Panc1 (cell line): ENCODE measurements around the gene LRIG2. TPM values are rescaled to one million over a fixed set of nuclear protein-coding genes. Genes with fewer than 3 reads are reported as not detected.
A peak's percentile ranks its signal among the peaks of the same experiment; 100 is the strongest.

Source experiments
- ATAC-seq: fragments of 200-7000 bp; cut with Tn5 transposase; 2 replicates; pipeline ENCODE4 v1.9.1; 2020; ENCODE audit warnings: mild to moderate bottlenecking, moderate library complexity
- BruUV-seq: library from RNA; stranded (reverse); fragments of 400-500 nt; replicated peaks from 2 replicates; lab custom pipeline; 2021; lab: Mats Ljungman, UMichigan
- CTCF ChIA-PET: fragments of 300-600 bp; sonication (Branson Sonifier 250); formaldehyde crosslinking; loops from one replicate; lab custom pipeline; 2022; ENCODE audit warnings: antibody characterized with exemption; lab: Charles Lee
- POLR2A ChIA-PET: fragments of 300-600 bp; sonication (Branson Sonifier 250); formaldehyde crosslinking; loops from one replicate; lab custom pipeline; 2022; ENCODE audit warnings: antibody characterized with exemption; lab: Charles Lee
- DNase-seq: peaks from one replicate; pipeline ENCODE4 v3.0.0-alpha.2; 2010; ENCODE audit warnings: low read depth, low spot score
- H3K27ac ChIP-seq: 2 replicates; pipeline ENCODE4 v1.5.1; 2011; ENCODE audit warnings: mild to moderate bottlenecking, low read length, inconsistent platforms
- H3K27me3 ChIP-seq: fragments of 200-500 bp; sonication (Bioruptor generic); 2 replicates; pipeline ENCODE4 v1.6.0; 2014; ENCODE audit warnings: low read length, inconsistent platforms; ENCODE audit not compliant: control insufficient read depth, insufficient read depth
- H3K36me3 ChIP-seq: fragments of 200-500 bp; sonication (Bioruptor generic); 2 replicates; pipeline ENCODE4 v1.5.1; 2014; ENCODE audit warnings: inconsistent platforms, mild to moderate bottlenecking, low read length, moderate library complexity; ENCODE audit not compliant: control insufficient read depth, insufficient read depth
- H3K4me1 ChIP-seq: 2 replicates; pipeline ENCODE4 v1.5.1; 2011; ENCODE audit warnings: inconsistent platforms, mild to moderate bottlenecking, low read length, moderate library complexity; ENCODE audit not compliant: control insufficient read depth, insufficient read depth
- H3K4me3 ChIP-seq, 2 experiments: 2 replicates each; pipeline ENCODE4 v1.5.1; 2011 to 2012; ENCODE audit warnings: low read depth in 2 of 2, low read length in 2 of 2, mild to moderate bottlenecking in 2 of 2, inconsistent platforms in 1 of 2, moderate library complexity in 1 of 2
- H3K9me3 ChIP-seq: fragments of 200-500 bp; sonication (Bioruptor generic); 2 replicates; pipeline ENCODE4 v1.5.1; 2014; ENCODE audit warnings: low read depth, mild to moderate bottlenecking, inconsistent platforms, low read length, moderate library complexity; ENCODE audit not compliant: control insufficient read depth, insufficient read depth
- POLR2AphosphoS5 ChIP-seq: IDR thresholded peaks from 2 replicates; pipeline ENCODE4 v1.6.1; 2012; ENCODE audit warnings: mild to moderate bottlenecking, low read depth, low read length, moderate library complexity
- SIN3A ChIP-seq: IDR thresholded peaks from 2 replicates; pipeline ENCODE4 v1.6.1; 2012; ENCODE audit warnings: low read depth, mild to moderate bottlenecking, low read length, moderate library complexity, borderline replicate concordance; ENCODE audit not compliant: insufficient read depth
- TCF7L2 ChIP-seq: IDR thresholded peaks from 2 replicates; pipeline ENCODE4 v1.6.1; 2011; ENCODE audit warnings: mild to moderate bottlenecking, low read depth, low read length, inconsistent platforms
- in situ Hi-C: cut with HindIII; loops from 2 replicates; pipeline ENCODE4 v1.10.0; 2016; ENCODE audit warnings: low sequenced_read_pairs, low pct_unique_long_range_greater_than_20kb
- intact Hi-C: fragments of 100-400 bp; cut with micrococcal nuclease; formaldehyde crosslinking; loops from one replicate; pipeline ENCODE4 v1.10.0; 2022; ENCODE audit not compliant: unreplicated experiment
- total RNA-seq: library from RNA; stranded (reverse); gene quantifications from one replicate; pipeline ENCODE4 v1.2.1, GENCODE V29; 2021; ENCODE audit not compliant: unreplicated experiment
- TF ChIP-seq, protein P1 (sequence below), 2 experiments: IDR thresholded peaks; 2 replicates each; pipeline ENCODE4 v1.6.1; 2011 to 2012; ENCODE audit warnings: low read depth in 2 of 2, control low read depth in 1 of 2, low read length in 1 of 2, mild to moderate bottlenecking in 1 of 2, moderate library complexity in 1 of 2; ENCODE audit not compliant: insufficient read depth in 1 of 2
- TF ChIP-seq, protein P2 (sequence below): fragments of 450-650 bp; IDR thresholded peaks from 2 replicates; pipeline ENCODE4 v1.5.1; 2017; ENCODE audit warnings: mild to moderate bottlenecking

The LRIG2 gene
- total RNA-seq, 1 experiment from 2014 or later, result 8.9 TPM

DNA sequence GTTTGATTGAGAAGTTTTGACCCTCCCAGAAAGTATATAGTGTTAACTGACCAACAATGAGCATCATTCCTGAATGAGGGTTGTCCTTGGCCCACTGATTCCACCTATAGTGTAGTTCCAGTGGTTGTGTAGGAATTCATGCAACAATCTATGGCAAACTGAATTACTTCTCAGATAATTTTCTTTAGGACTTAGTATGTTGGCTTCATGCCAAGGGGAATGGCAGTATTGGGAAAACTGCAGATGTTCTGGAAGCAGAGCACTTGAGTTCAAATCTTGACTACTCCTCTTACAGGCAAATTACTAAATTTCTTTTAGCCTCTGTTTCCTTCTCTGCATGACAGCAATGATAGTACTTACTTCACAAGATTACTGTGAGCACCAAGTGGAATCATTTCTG, 65.8 kb downstream of the LRIG2 start:
- in situ Hi-C loops, result no loop called here
- no peak for ATAC-seq
- CTCF ChIA-PET, result interaction anchor here (0.6 kb wide), 1 partner anchor 30 kb away, joined by 3 read pairs; no protein-coding TSS in a partner anchor

DNA sequence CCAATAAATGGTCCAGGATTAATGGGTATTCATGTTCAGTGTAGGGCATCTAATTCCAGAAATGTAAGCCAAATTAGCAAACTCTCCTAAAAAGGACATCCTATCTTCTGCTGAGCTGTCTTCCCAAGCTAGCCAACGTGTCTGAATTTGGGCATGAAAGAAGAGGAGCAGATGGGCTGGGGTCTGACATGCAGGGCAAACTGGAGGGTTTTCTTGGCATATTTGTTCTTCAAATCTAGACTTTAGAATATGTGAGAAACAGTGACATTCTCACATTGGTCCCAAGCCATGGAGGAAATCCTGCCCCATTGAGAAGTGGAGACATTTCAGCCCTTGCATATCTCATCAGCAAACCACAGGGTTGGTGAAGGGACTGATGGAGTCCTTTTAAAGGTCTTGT, 67.2 kb downstream of the LRIG2 start:
- no peaks in the 10 kb centered on the region for H3K4me1 ChIP-seq
- TF ChIP-seq, protein P1, sequence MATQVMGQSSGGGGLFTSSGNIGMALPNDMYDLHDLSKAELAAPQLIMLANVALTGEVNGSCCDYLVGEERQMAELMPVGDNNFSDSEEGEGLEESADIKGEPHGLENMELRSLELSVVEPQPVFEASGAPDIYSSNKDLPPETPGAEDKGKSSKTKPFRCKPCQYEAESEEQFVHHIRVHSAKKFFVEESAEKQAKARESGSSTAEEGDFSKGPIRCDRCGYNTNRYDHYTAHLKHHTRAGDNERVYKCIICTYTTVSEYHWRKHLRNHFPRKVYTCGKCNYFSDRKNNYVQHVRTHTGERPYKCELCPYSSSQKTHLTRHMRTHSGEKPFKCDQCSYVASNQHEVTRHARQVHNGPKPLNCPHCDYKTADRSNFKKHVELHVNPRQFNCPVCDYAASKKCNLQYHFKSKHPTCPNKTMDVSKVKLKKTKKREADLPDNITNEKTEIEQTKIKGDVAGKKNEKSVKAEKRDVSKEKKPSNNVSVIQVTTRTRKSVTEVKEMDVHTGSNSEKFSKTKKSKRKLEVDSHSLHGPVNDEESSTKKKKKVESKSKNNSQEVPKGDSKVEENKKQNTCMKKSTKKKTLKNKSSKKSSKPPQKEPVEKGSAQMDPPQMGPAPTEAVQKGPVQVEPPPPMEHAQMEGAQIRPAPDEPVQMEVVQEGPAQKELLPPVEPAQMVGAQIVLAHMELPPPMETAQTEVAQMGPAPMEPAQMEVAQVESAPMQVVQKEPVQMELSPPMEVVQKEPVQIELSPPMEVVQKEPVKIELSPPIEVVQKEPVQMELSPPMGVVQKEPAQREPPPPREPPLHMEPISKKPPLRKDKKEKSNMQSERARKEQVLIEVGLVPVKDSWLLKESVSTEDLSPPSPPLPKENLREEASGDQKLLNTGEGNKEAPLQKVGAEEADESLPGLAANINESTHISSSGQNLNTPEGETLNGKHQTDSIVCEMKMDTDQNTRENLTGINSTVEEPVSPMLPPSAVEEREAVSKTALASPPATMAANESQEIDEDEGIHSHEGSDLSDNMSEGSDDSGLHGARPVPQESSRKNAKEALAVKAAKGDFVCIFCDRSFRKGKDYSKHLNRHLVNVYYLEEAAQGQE (IDR thresholded peaks at IDR 0.05; ENCODE audit: insufficient read depth in 1 of 2, low read depth in 2 of 2, low read length in 1 of 2), result no peak
- TF ChIP-seq POLR2AphosphoS5 (no peak), SIN3A (no peak), TCF7L2 (no peak)
- TF ChIP-seq, protein P2, sequence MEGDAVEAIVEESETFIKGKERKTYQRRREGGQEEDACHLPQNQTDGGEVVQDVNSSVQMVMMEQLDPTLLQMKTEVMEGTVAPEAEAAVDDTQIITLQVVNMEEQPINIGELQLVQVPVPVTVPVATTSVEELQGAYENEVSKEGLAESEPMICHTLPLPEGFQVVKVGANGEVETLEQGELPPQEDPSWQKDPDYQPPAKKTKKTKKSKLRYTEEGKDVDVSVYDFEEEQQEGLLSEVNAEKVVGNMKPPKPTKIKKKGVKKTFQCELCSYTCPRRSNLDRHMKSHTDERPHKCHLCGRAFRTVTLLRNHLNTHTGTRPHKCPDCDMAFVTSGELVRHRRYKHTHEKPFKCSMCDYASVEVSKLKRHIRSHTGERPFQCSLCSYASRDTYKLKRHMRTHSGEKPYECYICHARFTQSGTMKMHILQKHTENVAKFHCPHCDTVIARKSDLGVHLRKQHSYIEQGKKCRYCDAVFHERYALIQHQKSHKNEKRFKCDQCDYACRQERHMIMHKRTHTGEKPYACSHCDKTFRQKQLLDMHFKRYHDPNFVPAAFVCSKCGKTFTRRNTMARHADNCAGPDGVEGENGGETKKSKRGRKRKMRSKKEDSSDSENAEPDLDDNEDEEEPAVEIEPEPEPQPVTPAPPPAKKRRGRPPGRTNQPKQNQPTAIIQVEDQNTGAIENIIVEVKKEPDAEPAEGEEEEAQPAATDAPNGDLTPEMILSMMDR, result no peak
- H3K27me3 ChIP-seq, result no peaks in the 10 kb centered on the region
- H3K36me3 ChIP-seq, result no peaks in the 10 kb centered on the region
- no peak overlapping the region for H3K27ac ChIP-seq
- ATAC-seq (peak; percentile 24; the same call in 1 of the 2 replicates), DNase-seq (no peak)
- BruUV-seq, result no TSS peak
- no peaks in the 10 kb centered on the region for H3K9me3 ChIP-seq
- CTCF ChIA-PET, result no interaction called here
- H3K4me3 ChIP-seq, result no peak overlapping the region
- in situ Hi-C loops (no loop called here), intact Hi-C loops (loop anchor here (2.0 to 5.0 kb wide), 2 partner anchors 312 to 537 kb away; no protein-coding TSS in a partner anchor)
- POLR2A ChIA-PET, result no interaction called here

More for the DNA sequence above, 65.8 kb downstream of the LRIG2 start:
- DNase-seq, result no peak
- Histone ChIP-seq H3K36me3 (no peaks in the 10 kb centered on the region), H3K27me3 (no peaks in the 10 kb centered on the region), H3K4me3 (no peak overlapping the region), H3K4me1 (no peaks in the 10 kb centered on the region), H3K9me3 (no peaks in the 10 kb centered on the region), H3K27ac (no peak overlapping the region)
- intact Hi-C loops, result no loop called here
- TF ChIP-seq, protein P1 (IDR thresholded peaks at IDR 0.05; ENCODE audit: insufficient read depth in 1 of 2, low read depth in 2 of 2, low read length in 1 of 2), result no peak
- TF ChIP-seq SIN3A (no peak), TCF7L2 (no peak), POLR2AphosphoS5 (no peak)
- TF ChIP-seq, protein P2, result no peak
- POLR2A ChIA-PET, result no interaction called here
- BruUV-seq, result no TSS peak
